Skeletal muscle satellite cell (primary cell): Measurements from ENCODE around the gene PAX3.

ENCODE experiments used
- H3K27me3 ChIP-seq: 2 replicates; pipeline ENCODE4 v1.7.0; 2013; ENCODE audit warnings: low read length; ENCODE audit not compliant: control insufficient read depth, insufficient read depth
- H3K36me3 ChIP-seq: 2 replicates; pipeline ENCODE4 v1.7.0; 2013; ENCODE audit warnings: mild to moderate bottlenecking, control low read depth, low read length; ENCODE audit not compliant: insufficient read depth
- H3K4me1 ChIP-seq: 2 replicates; pipeline ENCODE4 v1.7.0; 2013; ENCODE audit warnings: low read length; ENCODE audit not compliant: control insufficient read depth, insufficient read depth
- H3K4me2 ChIP-seq: 2 replicates; pipeline ENCODE4 v1.7.0; 2013; ENCODE audit warnings: mild to moderate bottlenecking, low read length
- H3K4me3 ChIP-seq: 2 replicates; pipeline ENCODE4 v1.7.0; 2013; ENCODE audit warnings: low read length
- H3K9ac ChIP-seq: 2 replicates; pipeline ENCODE4 v1.7.0; 2013; ENCODE audit warnings: mild to moderate bottlenecking, low read depth, low read length, moderate library complexity
- H3K9me3 ChIP-seq: replicated peaks from 2 replicates; pipeline ENCODE4 v1.7.0; 2013; ENCODE audit warnings: mild to moderate bottlenecking, control low read depth, low read length

PAX3 gene

DNA sequence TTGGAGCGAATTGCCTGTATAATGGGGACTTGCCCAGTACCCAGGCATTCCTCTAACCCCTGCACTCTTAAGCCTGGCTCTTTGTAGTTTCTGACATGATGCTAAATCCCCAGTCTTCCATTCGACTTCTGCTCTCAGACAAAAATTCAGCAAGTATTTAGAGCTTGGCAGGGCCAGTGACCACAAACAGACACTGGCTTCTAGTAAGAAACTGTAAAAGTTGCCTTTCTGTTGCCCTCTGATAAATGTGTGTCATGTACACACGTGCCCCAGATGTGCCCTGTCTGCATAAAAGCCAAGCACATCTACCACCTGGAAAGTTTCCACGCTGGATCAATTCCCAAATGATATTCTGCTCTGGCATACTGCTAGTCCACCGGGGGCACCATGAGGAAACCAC is 18.0 kb downstream of the PAX3 start:
- H3K9ac ChIP-seq = no peak overlapping the region
- H3K4me1 ChIP-seq = peaks cover 17% of the 10 kb centered on the region
- H3K9me3 ChIP-seq = no peaks in the 10 kb centered on the region
- no peaks in the 10 kb centered on the region for H3K27me3 ChIP-seq
- H3K36me3 ChIP-seq = no peaks in the 10 kb centered on the region
- H3K4me2 ChIP-seq = no peak overlapping the region
- no peak overlapping the region for H3K4me3 ChIP-seq

DNA sequence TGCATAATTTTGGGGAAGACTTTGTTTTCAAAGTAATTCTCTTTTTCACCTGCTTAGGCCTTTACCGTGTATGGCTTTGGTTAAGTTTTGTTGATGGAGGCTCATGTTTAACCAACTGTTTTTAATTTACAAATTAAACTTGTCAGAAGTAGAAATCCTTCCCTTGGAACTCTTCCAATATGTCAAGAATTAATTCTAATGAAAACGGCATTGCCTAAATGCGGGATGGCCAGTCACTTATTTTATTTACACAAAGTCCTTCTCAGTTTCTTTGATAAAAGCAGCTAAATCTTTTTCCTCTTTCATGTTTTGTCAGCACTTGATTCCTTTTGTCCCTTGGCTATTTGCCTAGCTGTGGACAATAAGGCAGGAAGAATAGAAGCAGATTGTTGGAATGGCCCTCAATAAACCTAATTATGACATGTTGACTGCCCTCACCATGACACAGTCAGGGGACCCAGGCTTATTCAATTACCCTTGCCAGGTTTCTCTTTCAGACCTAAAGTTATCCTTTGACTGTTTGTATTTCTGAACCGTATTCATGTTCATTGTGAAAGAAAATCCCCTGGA is 26.3 kb downstream of the PAX3 start:
- H3K9ac ChIP-seq = no peak overlapping the region
- no peaks in the 10 kb centered on the region for H3K9me3 ChIP-seq
- no peak overlapping the region for H3K4me2 ChIP-seq
- no peak overlapping the region for H3K4me3 ChIP-seq
- no peaks in the 10 kb centered on the region for H3K36me3 ChIP-seq
- H3K27me3 ChIP-seq = no peaks in the 10 kb centered on the region
- H3K4me1 ChIP-seq = no peaks in the 10 kb centered on the region

- H3K9me3 ChIP-seq = no peaks in the 10 kb centered on the region
- H3K9ac ChIP-seq = no peak overlapping the region
- no peaks in the 10 kb centered on the region for H3K27me3 ChIP-seq
- H3K4me3 ChIP-seq = no peak overlapping the region
- H3K4me2 ChIP-seq = no peak overlapping the region
- no peaks in the 10 kb centered on the region for H3K36me3 ChIP-seq
- no peaks in the 10 kb centered on the region for H3K4me1 ChIP-seq
These were observed 26.9 kb downstream of the PAX3 start for GRCh38 chr2:222271854-222272253.

DNA sequence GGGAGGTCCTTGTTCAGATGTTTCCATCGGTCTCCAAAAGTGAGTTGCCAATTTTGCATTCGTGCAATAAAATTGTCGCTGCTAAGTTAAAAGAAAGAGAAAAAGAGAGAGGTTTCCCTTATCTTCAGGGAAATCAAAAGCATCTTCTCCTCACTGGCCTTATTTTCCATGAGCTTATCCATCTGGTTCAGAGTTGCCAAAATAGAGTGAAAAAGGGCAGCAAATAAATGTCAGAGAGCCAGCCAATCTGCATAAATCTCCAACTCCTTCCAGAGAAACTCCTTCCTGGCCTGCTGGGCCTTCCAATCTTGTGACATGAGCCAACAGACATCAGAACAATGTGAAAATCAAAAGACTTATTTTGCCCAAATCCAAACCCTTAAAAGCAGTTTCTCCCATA is 28.4 kb downstream of the PAX3 start:
- Histone ChIP-seq H3K27me3 (no peaks in the 10 kb centered on the region), H3K36me3 (no peaks in the 10 kb centered on the region), H3K4me3 (no peak overlapping the region), H3K4me2 (no peak overlapping the region), H3K4me1 (no peaks in the 10 kb centered on the region), H3K9me3 (no peaks in the 10 kb centered on the region), H3K9ac (no peak overlapping the region)

GRCh38 chr2:222269132-222269531 is 29.7 kb downstream of the PAX3 start:
- Histone ChIP-seq H3K36me3 (no peaks in the 10 kb centered on the region), H3K9ac (no peak overlapping the region), H3K4me3 (no peak overlapping the region), H3K9me3 (no peaks in the 10 kb centered on the region), H3K27me3 (no peaks in the 10 kb centered on the region), H3K4me2 (no peak overlapping the region), H3K4me1 (peaks cover 7% of the 10 kb centered on the region)

DNA sequence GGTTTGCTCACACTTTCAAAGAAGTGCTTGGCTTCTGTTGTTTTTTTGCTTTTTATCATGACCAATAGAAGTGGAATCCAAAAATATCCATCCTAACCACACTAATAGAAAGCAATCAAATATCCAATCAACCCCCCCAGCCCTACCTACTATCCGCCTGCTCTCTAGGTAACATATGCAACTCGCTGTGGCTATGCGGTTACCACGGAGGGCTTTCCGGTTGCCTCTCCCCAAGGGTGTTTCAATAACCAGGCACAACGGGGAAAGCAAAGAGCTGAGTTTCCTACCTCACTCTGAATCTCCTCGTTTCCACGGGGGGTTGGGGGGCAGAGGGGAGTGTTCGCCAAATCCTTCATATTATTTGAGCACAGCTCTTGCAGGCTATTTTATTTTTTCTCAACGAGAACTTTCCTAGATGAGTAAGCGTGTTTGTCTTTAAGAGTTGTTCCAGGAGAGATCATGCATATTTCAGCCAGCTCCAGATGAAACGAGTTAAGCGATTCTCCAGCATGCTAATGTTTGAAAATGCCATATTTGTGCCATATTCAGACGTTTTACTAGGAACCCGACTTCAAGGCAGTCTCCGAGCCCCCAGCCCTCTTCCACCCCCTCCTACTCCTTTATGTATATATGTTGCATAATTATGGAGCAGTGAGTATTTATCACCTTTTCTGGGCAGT is 30.3 kb downstream of the PAX3 start:
- peaks cover 7% of the 10 kb centered on the region for H3K4me1 ChIP-seq
- H3K36me3 ChIP-seq = no peaks in the 10 kb centered on the region
- H3K4me3 ChIP-seq = no peak overlapping the region
- H3K9me3 ChIP-seq = no peaks in the 10 kb centered on the region
- H3K4me2 ChIP-seq = no peak overlapping the region
- H3K9ac ChIP-seq = no peak overlapping the region
- no peaks in the 10 kb centered on the region for H3K27me3 ChIP-seq

GRCh38 chr2:222264791-222265320 is 33.9 kb downstream of the PAX3 start:
- Histone ChIP-seq H3K4me1 (peaks cover 16% of the 10 kb centered on the region), H3K4me3 (no peak overlapping the region), H3K36me3 (no peaks in the 10 kb centered on the region), H3K27me3 (no peaks in the 10 kb centered on the region), H3K9ac (no peak overlapping the region), H3K9me3 (no peaks in the 10 kb centered on the region), H3K4me2 (no peak overlapping the region)

- no peaks in the 10 kb centered on the region for H3K36me3 ChIP-seq
These were observed 37.3 kb downstream of the PAX3 start for GRCh38 chr2:222261504-222261903.

DNA sequence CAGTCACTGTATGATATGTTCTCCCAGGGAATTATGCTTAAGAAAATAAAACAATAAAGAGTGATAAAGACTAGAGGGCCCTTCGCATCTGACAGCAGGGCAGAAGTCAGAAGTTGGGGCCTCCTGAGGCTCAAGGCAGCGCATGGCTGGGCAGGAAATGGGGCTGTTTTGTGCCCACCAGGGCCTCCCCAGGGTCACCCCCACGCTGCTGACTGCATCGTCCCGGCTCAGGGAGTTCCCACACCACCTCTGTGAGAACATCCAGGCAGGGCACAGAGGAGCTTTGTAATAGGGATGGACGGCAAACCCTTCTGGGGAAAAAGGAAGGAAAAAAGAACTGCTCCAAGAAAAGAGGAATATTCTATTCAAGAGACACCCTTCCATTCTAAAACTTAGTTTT is 41.2 kb downstream of the PAX3 start:
- H3K9me3 ChIP-seq = no peaks in the 10 kb centered on the region
- H3K4me1 ChIP-seq = peaks cover 9% of the 10 kb centered on the region
- H3K36me3 ChIP-seq = no peaks in the 10 kb centered on the region
- no peak overlapping the region for H3K4me2 ChIP-seq
- H3K4me3 ChIP-seq = no peak overlapping the region
- H3K27me3 ChIP-seq = no peaks in the 10 kb centered on the region
- H3K9ac ChIP-seq = no peak overlapping the region

More at GRCh38 chr2:222261504-222261903, 37.3 kb downstream of the PAX3 start:
- H3K9me3 ChIP-seq = no peaks in the 10 kb centered on the region
- peaks cover 16% of the 10 kb centered on the region for H3K4me1 ChIP-seq
- H3K27me3 ChIP-seq = no peaks in the 10 kb centered on the region
- no peak overlapping the region for H3K4me2 ChIP-seq
- no peak overlapping the region for H3K4me3 ChIP-seq
- no peak overlapping the region for H3K9ac ChIP-seq

DNA sequence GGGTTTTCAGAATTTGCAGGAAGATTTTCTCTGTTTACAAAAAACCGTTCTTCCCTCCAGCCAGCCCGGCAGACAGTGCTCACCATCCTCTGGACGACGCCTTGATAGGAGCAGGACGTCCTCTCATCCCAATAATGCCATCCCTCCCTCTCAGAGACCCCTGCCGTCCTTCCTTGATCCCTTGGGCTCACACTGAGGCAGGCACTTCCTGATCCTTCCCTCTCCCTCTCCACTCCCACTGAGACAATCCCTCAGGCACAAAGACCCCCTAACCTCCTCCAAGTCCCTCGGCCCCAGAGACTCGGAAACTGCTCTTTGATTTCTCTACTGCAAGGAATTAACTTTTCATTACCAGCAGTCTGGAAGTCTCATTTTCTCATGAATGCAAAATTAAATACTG is 42.5 kb downstream of the PAX3 start:
- H3K36me3 ChIP-seq = no peaks in the 10 kb centered on the region
- peaks cover under 1% of the 10 kb centered on the region for H3K4me1 ChIP-seq
- no peak overlapping the region for H3K4me2 ChIP-seq
- H3K9me3 ChIP-seq = no peaks in the 10 kb centered on the region
- no peak overlapping the region for H3K9ac ChIP-seq
- no peaks in the 10 kb centered on the region for H3K27me3 ChIP-seq
- H3K4me3 ChIP-seq = no peak overlapping the region

DNA sequence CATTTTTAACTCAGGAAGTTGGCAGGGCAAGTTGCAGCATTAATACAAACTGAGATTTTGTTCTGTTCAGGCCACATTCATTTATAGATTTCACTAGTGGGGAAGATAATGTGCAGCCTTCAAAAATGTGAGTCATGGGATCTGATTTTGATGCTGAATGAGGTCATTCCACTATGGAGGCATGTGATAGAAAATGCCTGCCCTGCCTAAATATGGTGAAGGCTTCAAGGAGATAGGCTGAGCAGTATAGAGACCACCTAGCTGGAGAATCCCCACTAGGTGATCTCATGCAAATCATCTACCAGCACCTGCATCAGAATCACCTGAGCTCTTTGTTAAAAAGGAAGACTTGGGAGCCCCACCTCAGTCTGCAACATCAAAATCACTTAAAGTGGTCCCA is 43.7 kb downstream of the PAX3 start:
- Histone ChIP-seq H3K9ac (no peak overlapping the region), H3K4me1 (no peaks in the 10 kb centered on the region), H3K4me2 (no peak overlapping the region), H3K4me3 (no peak overlapping the region), H3K36me3 (no peaks in the 10 kb centered on the region), H3K27me3 (no peaks in the 10 kb centered on the region), H3K9me3 (no peaks in the 10 kb centered on the region)

DNA sequence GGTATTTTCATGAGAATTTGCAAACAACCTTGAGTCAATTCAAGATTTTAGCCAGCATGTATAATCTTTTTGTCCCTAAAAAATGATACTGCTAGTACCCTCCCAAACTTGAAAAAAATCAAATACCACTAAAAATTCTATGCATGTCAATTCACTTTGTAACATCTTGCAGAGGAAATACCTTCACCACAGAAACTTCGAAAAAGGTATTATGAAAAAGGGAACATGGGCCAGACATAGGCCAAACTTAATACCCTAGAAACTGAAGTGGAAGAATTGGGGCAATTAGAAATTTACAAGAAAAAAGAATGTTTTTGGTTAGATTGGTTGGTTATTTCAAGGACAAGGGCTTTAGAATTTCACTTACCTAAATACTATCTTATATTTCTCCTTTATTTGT is 48.5 kb downstream of the PAX3 start:
- no peaks in the 10 kb centered on the region for H3K9me3 ChIP-seq
- H3K4me1 ChIP-seq = no peaks in the 10 kb centered on the region
- H3K4me2 ChIP-seq = no peak overlapping the region
- H3K9ac ChIP-seq = no peak overlapping the region
- no peak overlapping the region for H3K4me3 ChIP-seq
- no peaks in the 10 kb centered on the region for H3K27me3 ChIP-seq
- H3K36me3 ChIP-seq = no peaks in the 10 kb centered on the region
